Brain microvascular endothelial cell (primary cell): ENCODE results near the gene ZNF793.

Experiments
- DNase-seq: peaks from one replicate; pipeline ENCODE4 v3.0.0-alpha.2; 2020
- H3K27ac ChIP-seq: fragments of 250-450 bp; sonication (Bioruptor Pico); 2 replicates; pipeline ENCODE4 v1.5.1; 2020; ENCODE audit warnings: mild to moderate bottlenecking, moderate library complexity
- H3K27me3 ChIP-seq: fragments of 250-450 bp; sonication (Bioruptor Pico); replicated peaks from 2 replicates; pipeline ENCODE4 v1.5.1; 2020; ENCODE audit warnings: mild to moderate bottlenecking
- H3K36me3 ChIP-seq: fragments of 250-450 bp; sonication (Bioruptor Pico); replicated peaks from 2 replicates; pipeline ENCODE4 v1.5.1; 2020; ENCODE audit warnings: mild to moderate bottlenecking
- H3K4me3 ChIP-seq: 2 replicates; pipeline ENCODE4 v1.5.1; 2011; ENCODE audit warnings: low read depth, mild to moderate bottlenecking, control low read depth, low read length, moderate library complexity
- in situ Hi-C: cut with HindIII; loops from 2 replicates; pipeline ENCODE4 v1.10.0; 2017; ENCODE audit warnings: low sequenced_read_pairs, low pct_ligation_motif_present
- TF ChIP-seq, protein P1 (sequence below): IDR thresholded peaks from 2 replicates; pipeline ENCODE4 v1.5.1; 2011; ENCODE audit warnings: low read depth, mild to moderate bottlenecking, moderate library complexity, low read length, control low read depth, inconsistent platforms; ENCODE audit errors: missing control alignments

ZNF793 gene

DNA sequence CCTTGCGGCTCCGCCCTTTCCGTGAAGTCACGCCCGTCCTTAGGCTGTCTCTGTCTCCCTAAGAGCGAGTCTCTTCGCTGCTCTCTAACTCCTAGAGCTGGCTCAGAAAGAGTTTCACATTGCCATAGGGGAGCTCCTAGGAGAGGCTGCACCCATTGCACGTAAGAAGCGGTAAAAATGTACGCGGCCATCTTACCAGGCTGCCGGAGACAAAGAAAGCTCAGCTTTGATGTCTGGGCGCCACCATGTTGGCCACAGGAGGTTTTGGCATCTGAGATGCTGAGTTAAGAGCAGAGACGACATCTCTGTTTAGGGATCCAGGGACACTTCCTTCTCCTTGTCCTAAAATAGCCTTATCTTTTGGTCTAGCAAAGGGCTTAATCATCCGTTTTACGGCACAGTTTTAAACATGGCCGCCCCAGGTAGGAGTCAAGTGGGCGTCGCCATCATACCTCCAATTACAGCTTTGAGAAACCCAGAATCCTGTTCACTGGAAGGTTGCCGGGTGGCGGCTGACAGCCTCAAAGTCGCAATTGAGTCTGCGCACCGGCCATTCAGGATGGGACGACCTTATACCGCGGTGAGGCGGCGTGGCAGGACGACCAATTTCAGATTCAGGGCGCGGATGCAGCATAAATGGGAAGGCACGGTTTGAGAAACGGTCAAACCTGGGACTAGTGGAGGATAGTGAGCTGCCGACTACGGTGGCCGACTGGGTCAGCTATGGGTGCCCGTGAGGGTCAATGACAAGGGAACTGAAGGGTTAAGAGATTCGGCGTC is at the start of gene ZNF793:
Gene ZNF793 (plus strand): TSS at position 553 of the 780 bp plus-strand sequence. CDS start 16,501 bp downstream, outside the sequence.
- TF ChIP-seq, protein P1, sequence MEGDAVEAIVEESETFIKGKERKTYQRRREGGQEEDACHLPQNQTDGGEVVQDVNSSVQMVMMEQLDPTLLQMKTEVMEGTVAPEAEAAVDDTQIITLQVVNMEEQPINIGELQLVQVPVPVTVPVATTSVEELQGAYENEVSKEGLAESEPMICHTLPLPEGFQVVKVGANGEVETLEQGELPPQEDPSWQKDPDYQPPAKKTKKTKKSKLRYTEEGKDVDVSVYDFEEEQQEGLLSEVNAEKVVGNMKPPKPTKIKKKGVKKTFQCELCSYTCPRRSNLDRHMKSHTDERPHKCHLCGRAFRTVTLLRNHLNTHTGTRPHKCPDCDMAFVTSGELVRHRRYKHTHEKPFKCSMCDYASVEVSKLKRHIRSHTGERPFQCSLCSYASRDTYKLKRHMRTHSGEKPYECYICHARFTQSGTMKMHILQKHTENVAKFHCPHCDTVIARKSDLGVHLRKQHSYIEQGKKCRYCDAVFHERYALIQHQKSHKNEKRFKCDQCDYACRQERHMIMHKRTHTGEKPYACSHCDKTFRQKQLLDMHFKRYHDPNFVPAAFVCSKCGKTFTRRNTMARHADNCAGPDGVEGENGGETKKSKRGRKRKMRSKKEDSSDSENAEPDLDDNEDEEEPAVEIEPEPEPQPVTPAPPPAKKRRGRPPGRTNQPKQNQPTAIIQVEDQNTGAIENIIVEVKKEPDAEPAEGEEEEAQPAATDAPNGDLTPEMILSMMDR, result no peak
- in situ Hi-C loops, result no loop called here
- Histone ChIP-seq H3K4me3 (peak within 1 kb of the TSS; percentile 72), H3K27ac (peak within 1 kb of the TSS; percentile 36), H3K36me3 (no peaks in the 10 kb centered on the region), H3K27me3 (no peaks in the 10 kb centered on the region)
- DNase-seq, result peak; percentile 69

DNA sequence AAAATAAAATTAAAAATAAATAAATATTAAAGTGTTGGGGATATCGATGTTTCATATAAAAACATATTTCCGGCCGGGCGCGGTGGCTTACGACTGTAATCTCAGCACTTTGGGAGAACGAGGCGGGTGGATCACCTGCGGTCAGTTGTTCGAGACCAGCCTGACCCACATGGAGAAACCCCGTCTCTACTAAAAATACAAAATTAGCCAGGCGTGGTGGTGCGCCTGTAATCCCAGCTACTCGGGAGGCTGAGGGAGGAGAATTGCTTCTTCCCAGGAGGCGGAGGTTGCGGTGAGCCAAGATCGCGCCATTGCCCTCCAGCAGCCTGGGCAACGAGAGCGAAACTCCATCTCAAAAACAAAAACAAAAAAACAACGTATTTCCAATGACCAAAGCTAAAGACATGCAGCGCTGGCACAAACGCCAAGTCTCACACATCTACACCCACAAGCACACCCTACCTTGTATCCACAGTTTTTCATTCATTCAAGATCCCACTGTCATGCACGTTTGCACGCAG is 40.4 kb upstream of the ZNF793 start:
- no peaks in the 10 kb centered on the region for H3K27me3 ChIP-seq
- in situ Hi-C loops, result no loop called here
- TF ChIP-seq, protein P1, result no peak
- no peak for DNase-seq
- peaks cover 15% of the 10 kb centered on the region for H3K36me3 ChIP-seq
- H3K27ac ChIP-seq, result peak overlapping the region; percentile 85
- peak overlapping the region; percentile 83 for H3K4me3 ChIP-seq

DNA sequence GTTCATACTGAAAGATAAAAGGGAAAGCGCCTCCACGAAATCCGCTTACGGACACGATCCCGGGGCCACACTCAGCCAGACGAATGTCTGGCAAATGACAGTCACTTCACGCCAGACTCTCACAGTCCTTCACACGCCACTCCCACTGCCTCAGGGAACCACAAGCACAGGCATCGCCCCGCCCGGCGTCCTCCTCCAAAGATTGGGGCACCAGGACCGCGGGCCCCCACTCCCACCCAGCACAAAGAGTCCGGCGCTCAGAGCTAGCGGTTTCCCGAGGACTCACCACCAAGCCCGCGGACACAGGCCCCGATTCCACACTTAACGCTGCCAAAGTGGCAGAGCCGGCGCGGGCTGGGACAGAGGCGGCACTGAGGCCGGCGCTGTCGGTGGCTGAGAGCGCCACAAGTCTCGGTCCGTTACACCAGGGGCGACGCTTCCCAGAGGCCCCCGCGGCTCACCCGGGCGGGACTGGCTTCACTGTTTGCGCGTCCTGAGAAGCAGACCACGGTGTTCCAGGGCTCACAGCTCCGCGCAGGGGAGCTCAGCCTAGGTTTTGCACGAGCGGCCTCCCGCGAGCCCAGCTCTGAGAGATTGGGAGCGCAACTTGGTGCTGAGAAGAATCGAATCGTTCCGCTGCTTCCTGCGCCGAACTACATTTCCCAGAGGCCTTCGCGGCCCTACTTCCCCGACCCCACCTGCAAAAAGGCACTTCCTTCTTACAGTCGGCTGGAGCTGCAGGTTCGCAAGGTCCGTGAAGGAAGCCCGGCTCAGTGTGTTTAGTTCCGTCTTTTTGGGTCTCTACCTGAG is 39.7 kb upstream of the ZNF793 start, which contains the start of gene ZNF569:
Gene ZNF569 (minus strand): TSS at position 647 of the 810 bp plus-strand sequence. CDS start 22,523 bp downstream, outside the sequence.
- peak; percentile 94 for DNase-seq
- Histone ChIP-seq H3K4me3 (peak within 1 kb of the TSS; percentile 83), H3K27me3 (no peaks in the 10 kb centered on the region), H3K36me3 (peaks cover 16% of the 10 kb centered on the region), H3K27ac (peak within 1 kb of the TSS; percentile 85)
- in situ Hi-C loops, result no loop called here
- TF ChIP-seq, protein P1, result no peak

DNA sequence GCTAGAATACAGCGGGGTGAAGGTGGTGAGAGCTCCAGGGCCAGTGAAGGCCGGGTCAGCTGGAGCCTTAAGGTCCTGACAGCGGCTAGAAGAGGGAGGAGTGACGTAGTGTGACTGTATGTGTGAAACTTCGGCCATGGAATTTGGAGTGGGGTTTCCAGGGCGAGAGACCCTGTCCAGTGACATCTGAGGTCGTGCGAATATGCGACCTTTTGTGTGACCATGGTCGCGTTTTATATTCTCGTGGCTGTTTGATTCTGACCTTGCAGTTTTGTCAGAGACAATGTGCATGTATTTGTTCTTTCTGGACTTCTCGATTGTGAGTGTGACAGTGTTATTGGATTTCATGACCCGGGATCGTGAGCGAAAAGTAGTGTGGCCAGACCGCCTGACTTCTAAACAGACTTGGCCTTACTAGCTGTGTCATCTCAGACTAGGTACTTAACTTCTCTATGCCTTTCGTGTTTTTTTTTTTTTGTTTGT is 39.1 kb upstream of the ZNF793 start:
- peaks cover 14% of the 10 kb centered on the region for H3K36me3 ChIP-seq
- peak overlapping the region; percentile 83 for H3K4me3 ChIP-seq
- DNase-seq, result no peak
- H3K27ac ChIP-seq, result peak overlapping the region; percentile 85
- TF ChIP-seq, protein P1, result no peak
- no peaks in the 10 kb centered on the region for H3K27me3 ChIP-seq
- in situ Hi-C loops, result no loop called here

DNA sequence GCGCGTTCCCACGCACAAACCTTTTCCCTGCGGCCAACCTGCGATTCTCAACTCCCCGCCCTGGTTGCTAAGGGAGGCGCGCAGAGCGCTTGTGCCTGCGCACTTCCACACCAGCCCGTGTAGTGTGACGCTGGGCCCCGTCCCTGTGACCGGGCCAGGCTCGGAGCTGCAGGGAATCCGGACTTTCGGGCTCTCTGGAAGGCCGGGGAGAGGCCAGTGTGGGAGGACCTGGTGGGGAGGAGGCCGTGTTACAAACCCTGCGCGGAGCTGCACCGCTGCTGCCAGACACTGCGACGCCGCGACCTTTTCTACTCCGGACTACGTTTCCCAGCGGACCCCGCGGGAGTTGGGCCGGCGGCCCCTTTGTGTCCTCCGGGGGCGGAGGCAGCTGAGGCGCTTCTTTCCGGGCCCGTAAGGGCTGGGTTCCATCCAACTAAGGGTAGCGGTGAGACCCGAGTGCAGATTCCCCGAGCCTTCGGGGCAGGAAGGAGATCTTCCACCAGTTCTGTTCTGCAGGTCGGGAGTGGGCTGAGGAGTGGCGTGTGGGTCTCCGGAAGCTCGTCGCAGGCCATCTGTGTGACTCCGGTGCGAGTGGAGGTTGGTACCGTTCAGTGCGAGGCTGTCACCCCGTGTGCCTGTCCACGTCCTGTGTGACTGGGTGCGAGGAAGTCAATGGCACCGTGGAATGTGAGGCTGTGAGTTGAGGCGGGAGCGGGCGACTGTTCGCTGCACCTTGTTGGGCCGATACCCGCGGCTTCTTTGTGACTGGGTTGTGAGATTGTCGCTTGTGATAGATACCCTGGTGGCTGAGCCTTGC is 37.6 kb upstream of the ZNF793 start, which contains the start of gene ZNF570:
Gene ZNF570 (plus strand): TSS at position 396 of the 817 bp plus-strand sequence. CDS start 999 bp downstream, outside the sequence.
- DNase-seq, result peak; percentile 82
- in situ Hi-C loops, result no loop called here
- H3K27ac ChIP-seq, result peak within 1 kb of the TSS; percentile 62
- peaks cover 9% of the 10 kb centered on the region for H3K36me3 ChIP-seq
- peak within 1 kb of the TSS; percentile 99 for H3K4me3 ChIP-seq
- H3K27me3 ChIP-seq, result no peaks in the 10 kb centered on the region
- TF ChIP-seq, protein P1, result no peak
